Neural progenitor cell (in vitro differentiated cells): ENCODE results near the gene NFATC2. TPM values are rescaled to one million over a fixed set of nuclear protein-coding genes. Genes with fewer than 3 reads are reported as not detected.

Experiments
- DNase-seq: peaks from one replicate; pipeline ENCODE4 v3.0.0-alpha.2; 2016; ENCODE audit warnings: low spot score
- H2AFZ ChIP-seq: fragments of 200-600 bp; sonication (generic); replicated peaks from 2 replicates; pipeline ENCODE4 v1.6.1; 2016; ENCODE audit warnings: antibody characterized with exemption
- H3F3A ChIP-seq: fragments of 200-600 bp; sonication (generic); 2 replicates; pipeline ENCODE4 v1.6.1; 2016; ENCODE audit warnings: antibody characterized with exemption, low read depth
- H3K27ac ChIP-seq: fragments of 200-600 bp; sonication (generic); 2 replicates; pipeline ENCODE4 v1.5.1; 2016; ENCODE audit warnings: mild to moderate bottlenecking
- H3K27me3 ChIP-seq: fragments of 200-600 bp; sonication (generic); 2 replicates; pipeline ENCODE4 v1.6.1; 2016; ENCODE audit warnings: mild to moderate bottlenecking, moderate library complexity
- H3K36me3 ChIP-seq: fragments of 200-600 bp; sonication (generic); 2 replicates; pipeline ENCODE4 v1.5.1; 2016
- H3K4me1 ChIP-seq: fragments of 200-600 bp; sonication (generic); 2 replicates; pipeline ENCODE4 v1.6.1; 2016; ENCODE audit warnings: mixed run types
- H3K4me2 ChIP-seq: fragments of 200-600 bp; sonication (generic); 2 replicates; pipeline ENCODE4 v1.6.1; 2016
- H3K4me3 ChIP-seq: fragments of 200-600 bp; sonication (generic); 2 replicates; pipeline ENCODE4 v1.5.1; 2016
- H3K79me2 ChIP-seq: fragments of 200-600 bp; sonication (generic); 2 replicates; pipeline ENCODE4 v1.6.1; 2016; ENCODE audit warnings: low read depth
- H3K9ac ChIP-seq: fragments of 200-600 bp; sonication (generic); 2 replicates; pipeline ENCODE4 v1.6.1; 2016
- H3K9me3 ChIP-seq: fragments of 200-600 bp; sonication (generic); 2 replicates; pipeline ENCODE4 v1.5.1; 2016; ENCODE audit warnings: low read depth
- H4K20me1 ChIP-seq: fragments of 200-600 bp; sonication (generic); 2 replicates; pipeline ENCODE4 v1.6.1; 2016; ENCODE audit warnings: low read depth
- H3K27ac Mint-ChIP-seq: 3 replicates; pipeline ENCODE4 v1.8.0; 2021; ENCODE audit warnings: mixed read lengths
- H3K27me3 Mint-ChIP-seq: 2 replicates; pipeline ENCODE4 v1.8.0; 2022; ENCODE audit warnings: low read depth, mild to moderate bottlenecking, inconsistent platforms, moderate library complexity, mixed read lengths; ENCODE audit not compliant: insufficient read depth
- H3K36me3 Mint-ChIP-seq: 3 replicates; pipeline ENCODE4 v1.8.0; 2021; ENCODE audit warnings: mixed read lengths
- H3K4me1 Mint-ChIP-seq: 3 replicates; pipeline ENCODE4 v1.8.0; 2021; ENCODE audit warnings: mixed read lengths
- H3K4me3 Mint-ChIP-seq: 3 replicates; pipeline ENCODE4 v1.8.0; 2021; ENCODE audit warnings: mild to moderate bottlenecking, moderate library complexity, mixed read lengths
- H3K9me3 Mint-ChIP-seq: 3 replicates; pipeline ENCODE4 v1.8.0; 2020; ENCODE audit warnings: mixed read lengths
- CTCF ChIP-seq: fragments of 200-600 bp; sonication (generic); IDR thresholded peaks from 2 replicates; pipeline ENCODE4 v1.5.1; 2017; ENCODE audit warnings: antibody characterized with exemption, mild to moderate bottlenecking
- EZH2 ChIP-seq: fragments of 200-600 bp; sonication (generic); IDR thresholded peaks from 2 replicates; pipeline ENCODE4 v1.6.1; 2017; ENCODE audit warnings: antibody characterized with exemption, mild to moderate bottlenecking, moderate library complexity
- EZH2phosphoT487 ChIP-seq: fragments of 200-600 bp; sonication (generic); IDR thresholded peaks from 2 replicates; pipeline ENCODE4 v1.6.1; 2017; ENCODE audit warnings: antibody characterized with exemption
- total RNA-seq: library from RNA; depleted of rRNA; stranded (reverse); fragments of >200 nt; gene quantifications from 2 replicates; pipeline ENCODE4 v1.2.3, GENCODE V29; 2015; ENCODE audit warnings: low replicate concordance

Gene NFATC2
- total RNA-seq, 1 donor from 2014 or later: 0.19 TPM

GRCh38 chr20:51440589-51440988 lies 101.9 kb downstream of the NFATC2 start:
- TF ChIP-seq CTCF: no peak
- TF ChIP-seq EZH2: no peak
- no peak for TF ChIP-seq EZH2phosphoT487
- no peaks in the 10 kb centered on the region for H3K36me3 Mint-ChIP-seq
- Histone ChIP-seq H3K4me3 (no peak overlapping the region), H3K27me3 (no peaks in the 10 kb centered on the region), H3K9ac (no peak overlapping the region), H3K9me3 (no peaks in the 10 kb centered on the region), H3K36me3 (no peaks in the 10 kb centered on the region), H3K79me2 (no peaks in the 10 kb centered on the region), H3K4me1 (no peaks in the 10 kb centered on the region), H4K20me1 (no peaks in the 10 kb centered on the region), H3F3A (no peaks in the 10 kb centered on the region), H3K27ac (no peak overlapping the region), H2AFZ (no peak overlapping the region), H3K4me2 (no peak overlapping the region)
- H3K27me3 Mint-ChIP-seq: no peaks in the 10 kb centered on the region
- H3K4me1 Mint-ChIP-seq: peaks cover 29% of the 10 kb centered on the region
- H3K4me3 Mint-ChIP-seq: no peak overlapping the region
- no peak for DNase-seq
- H3K9me3 Mint-ChIP-seq: no peaks in the 10 kb centered on the region
- no peak overlapping the region for H3K27ac Mint-ChIP-seq

- Histone ChIP-seq H3K27me3 (no peaks in the 10 kb centered on the region), H3K4me2 (no peak overlapping the region), H3K4me1 (no peaks in the 10 kb centered on the region), H3F3A (no peaks in the 10 kb centered on the region), H2AFZ (no peak overlapping the region), H3K4me3 (no peak overlapping the region), H3K79me2 (no peaks in the 10 kb centered on the region), H3K27ac (no peak overlapping the region), H3K36me3 (no peaks in the 10 kb centered on the region), H3K9ac (no peak overlapping the region), H4K20me1 (no peaks in the 10 kb centered on the region), H3K9me3 (no peaks in the 10 kb centered on the region)
- H3K27me3 Mint-ChIP-seq: no peaks in the 10 kb centered on the region
- no peak overlapping the region for H3K4me3 Mint-ChIP-seq
- H3K36me3 Mint-ChIP-seq: no peaks in the 10 kb centered on the region
- no peaks in the 10 kb centered on the region for H3K9me3 Mint-ChIP-seq
- peak overlapping the region; percentile 25 for H3K27ac Mint-ChIP-seq
- H3K4me1 Mint-ChIP-seq: peaks cover 17% of the 10 kb centered on the region
- no peak for TF ChIP-seq CTCF
- no peak for TF ChIP-seq EZH2phosphoT487
- no peak for TF ChIP-seq EZH2
- no peak for DNase-seq
Observed at GRCh38 chr20:51439160-51439689, 103.3 kb downstream of the NFATC2 start.

- no peaks in the 10 kb centered on the region for H3K4me1 ChIP-seq
- H3K9me3 ChIP-seq: no peaks in the 10 kb centered on the region
- H3K4me2 ChIP-seq: no peak overlapping the region
- peaks cover 1% of the 10 kb centered on the region for H3K27me3 Mint-ChIP-seq
- no peaks in the 10 kb centered on the region for H3K9me3 Mint-ChIP-seq
- no peaks in the 10 kb centered on the region for H3K79me2 ChIP-seq
- H3K4me1 Mint-ChIP-seq: peaks cover 12% of the 10 kb centered on the region
- no peaks in the 10 kb centered on the region for H3K27me3 ChIP-seq
- H3F3A ChIP-seq: no peaks in the 10 kb centered on the region
- no peak overlapping the region for H3K9ac ChIP-seq
- no peak overlapping the region for H3K4me3 ChIP-seq
- no peak overlapping the region for H3K27ac ChIP-seq
- H3K27ac Mint-ChIP-seq: no peak overlapping the region
- no peak overlapping the region for H3K4me3 Mint-ChIP-seq
- TF ChIP-seq EZH2: no peak
- no peak for TF ChIP-seq CTCF
- TF ChIP-seq EZH2phosphoT487: no peak
- H4K20me1 ChIP-seq: no peaks in the 10 kb centered on the region
- no peak overlapping the region for H2AFZ ChIP-seq
- no peaks in the 10 kb centered on the region for H3K36me3 Mint-ChIP-seq
- DNase-seq: no peak
- no peaks in the 10 kb centered on the region for H3K36me3 ChIP-seq
Observed at GRCh38 chr20:51438136-51438535, 104.4 kb downstream of the NFATC2 start.
